CD14-positive monocyte (primary cell): ENCODE measurements around the gene TMEM179. TPM values are rescaled to one million over a fixed set of nuclear protein-coding genes. Genes with fewer than 3 reads are reported as not detected.

Experiments
- DNase-seq, 3 donors: peaks; one replicate each; pipeline ENCODE4 v3.0.0-alpha.2; 2011 to 2022
- H2AFZ ChIP-seq: 2 replicates; pipeline ENCODE4 v1.6.0; 2012; ENCODE audit warnings: mild to moderate bottlenecking, low read depth, low read length, inconsistent platforms; ENCODE audit not compliant: insufficient read depth, poor library complexity, severe bottlenecking
- H3K27ac ChIP-seq, 2 donors: 1 replicate in 1 of 2; 2 replicates in 1 of 2; pipeline ENCODE4 v1.5.1; 2012 to 2013; ENCODE audit warnings: low read length in 2 of 2, control low read depth in 1 of 2, inconsistent platforms in 1 of 2, low read depth in 1 of 2, mild to moderate bottlenecking in 1 of 2
- H3K27me3 ChIP-seq, 2 donors: one replicate each; pipeline versions ENCODE4 v1.6.0 to v1.6.1; 2011 to 2013; ENCODE audit warnings: low read length in 2 of 2; ENCODE audit not compliant: control insufficient read depth in 2 of 2, insufficient read depth in 2 of 2
- H3K36me3 ChIP-seq, 2 donors: replicated peaks in 1 of 2; 1 replicate in 1 of 2; 2 replicates in 1 of 2; pipeline versions ENCODE4 v1.5.1 to v1.6.1; 2012 to 2013; ENCODE audit warnings: low read length in 2 of 2, control low read depth in 1 of 2, inconsistent platforms in 1 of 2, mild to moderate bottlenecking in 1 of 2; ENCODE audit not compliant: insufficient read depth in 2 of 2, control insufficient read depth in 1 of 2
- H3K4me1 ChIP-seq, 2 donors: 1 replicate in 1 of 2; 2 replicates in 1 of 2; pipeline versions ENCODE4 v1.5.1 to v1.6.1; 2012 to 2013; ENCODE audit warnings: low read length in 2 of 2, control low read depth in 1 of 2, inconsistent platforms in 1 of 2, mild to moderate bottlenecking in 1 of 2, moderate library complexity in 1 of 2; ENCODE audit not compliant: insufficient read depth in 2 of 2, control insufficient read depth in 1 of 2
- H3K4me2 ChIP-seq: replicated peaks from 2 replicates; pipeline ENCODE3; 2012; ENCODE audit warnings: low read length, moderate library complexity, mild to moderate bottlenecking; ENCODE audit not compliant: poor library complexity, severe bottlenecking; ENCODE audit errors: extremely low read depth
- H3K4me3 ChIP-seq, 3 experiments: fragments of 200-600 bp in 1 of 3; sonication (generic) in 1 of 3; replicated peaks in 1 of 3; 1 replicate in 2 of 3; 2 replicates in 1 of 3; pipeline ENCODE4 v1.5.1; 2011 to 2013; ENCODE audit warnings: low read length in 3 of 3, mild to moderate bottlenecking in 3 of 3, control low read depth in 2 of 3, low read depth in 2 of 3, inconsistent platforms in 1 of 3, moderate library complexity in 1 of 3
- H3K79me2 ChIP-seq: 2 replicates; pipeline ENCODE4 v1.6.0; 2012; ENCODE audit warnings: mild to moderate bottlenecking, control low read depth, inconsistent platforms, low read length, moderate library complexity; ENCODE audit not compliant: insufficient read depth
- H3K9ac ChIP-seq: 2 replicates; pipeline ENCODE4 v1.6.0; 2017; ENCODE audit warnings: low read length, mild to moderate bottlenecking; ENCODE audit not compliant: insufficient read depth, poor library complexity, severe bottlenecking
- H3K9me3 ChIP-seq, 2 donors: replicated peaks in 1 of 2; 1 replicate in 1 of 2; 2 replicates in 1 of 2; pipeline versions ENCODE4 v1.5.1 to v1.6.1; 2012 to 2013; ENCODE audit warnings: low read length in 2 of 2, control low read depth in 1 of 2; ENCODE audit not compliant: control insufficient read depth in 1 of 2, insufficient read depth in 1 of 2
- H4K20me1 ChIP-seq: 2 replicates; pipeline ENCODE4 v1.6.0; 2012; ENCODE audit warnings: mild to moderate bottlenecking, low read length, control low read depth, moderate library complexity; ENCODE audit not compliant: insufficient read depth
- H3K27ac Mint-ChIP-seq, 7 donors: one replicate each; pipeline ENCODE4 v1.8.0; 2020; ENCODE audit warnings: mild to moderate bottlenecking in 7 of 7, mixed read lengths in 7 of 7, moderate library complexity in 6 of 7, inconsistent platforms in 2 of 7
- H3K27me3 Mint-ChIP-seq, 3 donors: one replicate each; pipeline ENCODE4 v1.8.0; 2021 to 2022; ENCODE audit warnings: low read depth in 3 of 3, mild to moderate bottlenecking in 3 of 3, mixed read lengths in 3 of 3, moderate library complexity in 3 of 3, inconsistent platforms in 1 of 3
- H3K36me3 Mint-ChIP-seq, 2 donors: one replicate each; pipeline ENCODE4 v1.8.0; 2020; ENCODE audit warnings: mixed read lengths in 2 of 2, inconsistent platforms in 1 of 2, mild to moderate bottlenecking in 1 of 2
- H3K4me1 Mint-ChIP-seq: one replicate; pipeline ENCODE4 v1.8.0; 2020; ENCODE audit warnings: mild to moderate bottlenecking, mixed read lengths
- H3K4me3 Mint-ChIP-seq, 2 donors: one replicate each; pipeline ENCODE4 v1.8.0; 2020; ENCODE audit warnings: mild to moderate bottlenecking in 2 of 2, mixed read lengths in 2 of 2, moderate library complexity in 1 of 2
- H3K9me3 Mint-ChIP-seq, 7 donors: one replicate each; pipeline ENCODE4 v1.8.0; 2020 to 2022; ENCODE audit warnings: mixed read lengths in 7 of 7, mild to moderate bottlenecking in 6 of 7, moderate library complexity in 6 of 7, inconsistent platforms in 2 of 7
- WGBS: methylation state at CpG from one replicate; pipeline ENCODE4 v1.1.5; 2013; ENCODE audit warnings: missing lambda C conversion rate; ENCODE audit not compliant: insufficient coverage; 5-methylcytosine and 5-hydroxymethylcytosine counted together
- intact Hi-C, 2 donors: fragments of 100-400 bp; cut with micrococcal nuclease; formaldehyde crosslinking; loops; one replicate each; pipeline versions ENCODE4 v1.15.0 to v1.15.1; 2023
- polyA plus RNA-seq, 3 donors: library from polyadenylated mRNA; depleted of rRNA in 1 of 3; unstranded in 2 of 3; stranded (reverse) in 1 of 3; fragments of 300-500 nt in 2 of 3; fragments of >200 nt in 1 of 3; fragmentation: Illumina TruSeq in 2 of 3; gene quantifications; 1 replicate in 2 of 3; 2 replicates in 1 of 3; pipeline ENCODE4 v1.2.3, GENCODE V29; 2012 to 2021
- TF ChIP-seq, protein P1 (sequence below): fragments of 200-600 bp; IDR thresholded peaks from one replicate; pipeline ENCODE4 v1.8.0; 2022; ENCODE audit warnings: antibody characterized with exemption, mild to moderate bottlenecking

The TMEM179 gene
- polyA plus RNA-seq, 3 donors, result not detected

DNA sequence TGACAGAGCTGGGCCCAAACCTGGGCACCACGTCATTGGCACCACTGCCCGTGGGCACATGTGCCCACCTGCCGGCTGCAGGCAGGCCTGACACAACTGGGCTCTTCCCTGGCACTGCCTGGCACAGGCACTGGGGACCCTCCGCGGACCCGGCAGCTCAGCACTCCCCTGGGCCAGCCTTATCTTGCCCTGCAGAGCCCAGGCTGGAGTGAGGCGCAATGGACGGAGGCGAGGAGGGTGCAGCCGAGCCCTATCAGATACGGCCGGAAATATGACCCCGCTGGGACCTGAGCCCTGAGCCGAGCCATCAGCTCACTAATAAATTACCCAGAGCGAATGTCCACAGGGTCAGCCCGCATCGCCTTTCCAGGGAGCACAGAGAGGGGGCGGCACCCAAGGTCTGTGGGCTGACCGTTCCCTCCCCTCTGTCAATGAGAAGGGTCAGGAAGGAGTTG, 26.7 kb downstream of the TMEM179 start:
- H3K36me3 ChIP-seq, result no peaks in the 10 kb centered on the region
- no peaks in the 10 kb centered on the region for H4K20me1 ChIP-seq
- H3K4me1 ChIP-seq, result no peaks in the 10 kb centered on the region
- no peak overlapping the region for H3K4me2 ChIP-seq
- H3K9ac ChIP-seq, result no peak overlapping the region
- H3K27ac ChIP-seq, result no peak overlapping the region
- H3K27me3 ChIP-seq, result no peaks in the 10 kb centered on the region
- TF ChIP-seq, protein P1, sequence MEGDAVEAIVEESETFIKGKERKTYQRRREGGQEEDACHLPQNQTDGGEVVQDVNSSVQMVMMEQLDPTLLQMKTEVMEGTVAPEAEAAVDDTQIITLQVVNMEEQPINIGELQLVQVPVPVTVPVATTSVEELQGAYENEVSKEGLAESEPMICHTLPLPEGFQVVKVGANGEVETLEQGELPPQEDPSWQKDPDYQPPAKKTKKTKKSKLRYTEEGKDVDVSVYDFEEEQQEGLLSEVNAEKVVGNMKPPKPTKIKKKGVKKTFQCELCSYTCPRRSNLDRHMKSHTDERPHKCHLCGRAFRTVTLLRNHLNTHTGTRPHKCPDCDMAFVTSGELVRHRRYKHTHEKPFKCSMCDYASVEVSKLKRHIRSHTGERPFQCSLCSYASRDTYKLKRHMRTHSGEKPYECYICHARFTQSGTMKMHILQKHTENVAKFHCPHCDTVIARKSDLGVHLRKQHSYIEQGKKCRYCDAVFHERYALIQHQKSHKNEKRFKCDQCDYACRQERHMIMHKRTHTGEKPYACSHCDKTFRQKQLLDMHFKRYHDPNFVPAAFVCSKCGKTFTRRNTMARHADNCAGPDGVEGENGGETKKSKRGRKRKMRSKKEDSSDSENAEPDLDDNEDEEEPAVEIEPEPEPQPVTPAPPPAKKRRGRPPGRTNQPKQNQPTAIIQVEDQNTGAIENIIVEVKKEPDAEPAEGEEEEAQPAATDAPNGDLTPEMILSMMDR, result no peak
- H3K27ac Mint-ChIP-seq, result no peak overlapping the region
- H3K4me3 ChIP-seq, result no peak overlapping the region
- H3K4me3 Mint-ChIP-seq, result no peak overlapping the region
- intact Hi-C loops, result no loop called here
- no peaks in the 10 kb centered on the region for H3K9me3 ChIP-seq
- no peaks in the 10 kb centered on the region for H3K4me1 Mint-ChIP-seq
- peaks cover 0 to 6% (median 0%) of the 10 kb centered on the region in 3 donors for H3K27me3 Mint-ChIP-seq
- H3K79me2 ChIP-seq, result no peaks in the 10 kb centered on the region
- no peaks in the 10 kb centered on the region for H3K36me3 Mint-ChIP-seq
- 75% methylated on average over 18 of the region's 19 CpGs for WGBS
- no peak overlapping the region for H2AFZ ChIP-seq
- no peak for DNase-seq
- no peaks in the 10 kb centered on the region for H3K9me3 Mint-ChIP-seq

DNA sequence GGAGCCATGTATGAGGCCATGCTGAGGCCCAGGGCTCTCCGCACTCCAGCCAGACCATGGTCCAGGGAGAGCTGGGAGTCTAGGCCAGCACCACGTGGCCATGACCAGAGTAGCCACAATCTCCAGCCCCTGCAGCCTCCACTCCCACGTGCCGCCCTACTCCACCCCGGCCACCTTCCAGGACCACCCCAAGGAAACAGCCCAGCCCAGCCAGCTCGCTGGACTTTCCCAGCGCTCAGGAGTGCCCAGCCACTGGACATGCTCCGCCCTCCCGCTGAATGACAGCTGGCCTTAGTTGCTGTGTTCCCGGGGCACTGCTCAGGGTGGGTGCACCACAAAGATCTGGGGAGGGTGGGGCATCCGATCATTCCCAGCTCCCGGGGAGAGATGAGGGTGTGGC, 27.1 kb downstream of the TMEM179 start:
- Mint-ChIP-seq H3K4me3 (no peak overlapping the region), H3K27me3 (peaks cover 0 to 6% (median 2%) of the 10 kb centered on the region in 3 donors), H3K36me3 (no peaks in the 10 kb centered on the region), H3K4me1 (no peaks in the 10 kb centered on the region), H3K27ac (peak overlapping the region in 1 of 7 donors; percentile 41), H3K9me3 (no peaks in the 10 kb centered on the region)
- Histone ChIP-seq H3K4me3 (no peak overlapping the region), H4K20me1 (no peaks in the 10 kb centered on the region), H3K9ac (no peak overlapping the region), H2AFZ (no peak overlapping the region), H3K27ac (no peak overlapping the region), H3K4me2 (no peak overlapping the region), H3K4me1 (no peaks in the 10 kb centered on the region), H3K27me3 (no peaks in the 10 kb centered on the region), H3K9me3 (no peaks in the 10 kb centered on the region), H3K36me3 (no peaks in the 10 kb centered on the region), H3K79me2 (no peaks in the 10 kb centered on the region)
- intact Hi-C loops, result no loop called here
- 87% methylated on average over 12 of the region's 12 CpGs for WGBS
- TF ChIP-seq, protein P1, result no peak
- DNase-seq, result no peak
